ENCODE measurements around the gene RNF149. TPM values are rescaled to one million over a fixed set of nuclear protein-coding genes. Genes with fewer than 3 reads are reported as not detected.

The RNF149 gene, protein sequence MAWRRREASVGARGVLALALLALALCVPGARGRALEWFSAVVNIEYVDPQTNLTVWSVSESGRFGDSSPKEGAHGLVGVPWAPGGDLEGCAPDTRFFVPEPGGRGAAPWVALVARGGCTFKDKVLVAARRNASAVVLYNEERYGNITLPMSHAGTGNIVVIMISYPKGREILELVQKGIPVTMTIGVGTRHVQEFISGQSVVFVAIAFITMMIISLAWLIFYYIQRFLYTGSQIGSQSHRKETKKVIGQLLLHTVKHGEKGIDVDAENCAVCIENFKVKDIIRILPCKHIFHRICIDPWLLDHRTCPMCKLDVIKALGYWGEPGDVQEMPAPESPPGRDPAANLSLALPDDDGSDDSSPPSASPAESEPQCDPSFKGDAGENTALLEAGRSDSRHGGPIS
- 28.1 to 47.6 TPM (median 45.2 TPM) in 5 replicates for total RNA-seq (2022; extraction: Qiagen RNA extraction; ENCODE audit: low read depth)

DNA sequence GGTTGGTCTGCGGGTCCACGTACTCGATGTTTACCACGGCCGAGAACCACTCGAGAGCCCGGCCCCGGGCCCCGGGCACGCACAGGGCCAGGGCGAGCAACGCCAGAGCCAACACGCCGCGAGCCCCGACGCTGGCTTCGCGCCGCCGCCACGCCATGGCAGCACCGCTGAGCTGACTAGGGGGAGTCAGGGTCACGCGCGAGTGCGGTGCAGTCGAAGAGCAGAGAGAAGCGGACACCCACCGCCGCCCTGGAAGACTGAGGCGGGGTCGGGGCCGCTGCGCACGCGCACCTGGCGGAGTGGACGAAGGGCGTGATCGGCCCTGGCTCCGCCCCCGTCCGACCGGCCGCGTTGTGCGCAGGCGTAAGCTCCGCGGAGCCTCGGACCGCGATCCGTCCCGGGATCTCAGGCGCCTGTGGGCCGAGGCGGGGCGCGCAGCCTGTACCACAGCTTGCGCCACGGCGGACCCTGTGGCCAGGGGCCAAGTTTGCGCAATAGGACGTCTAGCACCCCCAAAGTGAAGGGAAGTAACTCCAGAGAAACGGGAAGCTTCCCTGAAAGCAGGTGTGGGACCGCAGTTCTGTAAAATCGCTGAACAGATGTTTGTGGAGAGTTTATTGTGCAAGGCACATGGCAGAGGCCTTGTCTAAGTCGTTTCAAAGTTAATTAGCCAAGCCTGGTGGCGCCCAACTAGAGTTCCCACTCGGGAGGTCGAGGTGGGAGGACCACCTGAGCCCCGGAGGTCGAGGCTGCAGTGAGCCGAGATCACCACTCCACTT lies at the start of gene RNF149:
Gene RNF149, minus strand, starts transcription at position 270 of the 779 bp plus-strand sequence. Its CDS starts 113 bp downstream, at position 157.

DNA sequence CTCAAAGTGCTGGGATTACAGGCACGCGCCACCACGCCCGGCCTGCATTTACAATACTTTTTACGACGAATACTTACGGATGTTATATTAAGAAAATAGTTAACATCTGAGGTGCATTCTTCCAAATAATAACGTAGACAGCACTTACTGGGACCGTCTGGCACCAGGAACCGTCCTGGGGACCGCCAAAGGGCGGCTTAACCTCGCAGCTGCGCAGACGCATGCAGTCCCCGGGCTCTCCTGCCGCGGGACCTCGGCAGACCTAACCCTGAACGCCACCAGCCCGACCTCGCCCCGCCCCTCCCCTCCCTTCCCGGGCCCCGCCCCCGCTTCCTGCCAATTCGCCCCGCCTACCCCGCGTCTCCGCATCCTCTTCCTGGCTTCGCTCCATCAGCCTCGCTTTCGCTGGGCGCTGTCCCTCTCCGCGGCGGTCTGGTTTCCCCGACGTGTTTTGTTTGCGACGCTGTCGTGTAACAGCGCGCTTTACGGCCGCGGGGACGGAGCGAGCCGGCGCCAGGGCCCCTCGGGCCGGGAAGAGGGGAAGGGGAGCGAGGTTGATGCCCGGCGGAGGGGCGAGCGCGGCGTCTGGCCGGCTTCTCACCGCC lies 56.0 kb downstream of the RNF149 start, which contains the start of gene CNOT11:
Gene CNOT11, plus strand, starts transcription at position 479 of the 605 bp plus-strand sequence. Its CDS starts 79 bp downstream, at position 558.

Other genes with a start within 250 kb of the RNF149 start
- gene TBC1D8, start 157.3 kb downstream of the RNF149 start, total RNA-seq (2022; extraction: Qiagen RNA extraction; ENCODE audit: low read depth): 69.0 to 106 TPM (median 90.2 TPM) in 5 replicates
- gene CNOT11, start 55.8 kb downstream of the RNF149 start, total RNA-seq (2022; extraction: Qiagen RNA extraction; ENCODE audit: low read depth): 37.6 to 58.9 TPM (median 42.0 TPM) in 5 replicates
- 7.3 to 13.6 TPM (median 12.6 TPM) in 5 replicates for gene CREG2, start 78.8 kb upstream of the RNF149 start, total RNA-seq (2022; extraction: Qiagen RNA extraction; ENCODE audit: low read depth)
- not detected in 5 replicates for gene RFX8, start 166.4 kb upstream of the RNF149 start, total RNA-seq (2022; extraction: Qiagen RNA extraction; ENCODE audit: low read depth)

Data from A549 treated with ZK216348 at 1 μM for 4 hours (cell line).